Colonic mucosa (tissue), 4 donors: ENCODE measurements around the gene AP3S1. TPM values are rescaled to one million over a fixed set of nuclear protein-coding genes. Genes with fewer than 3 reads are reported as not detected.
"Not testable (repeated sequence)": the region's sequence is repeated elsewhere in the genome, so short reads cannot be mapped to it uniquely, and the experiment has no call there.

ENCODE experiments used
- DNase-seq: peaks from one replicate; pipeline ENCODE4 v3.0.0-alpha.2; 2020
- H3K27ac ChIP-seq: fragments of 200-600 bp; one replicate; pipeline ENCODE4 v1.8.0; 2021
- H3K27me3 ChIP-seq: fragments of 200-600 bp; one replicate; pipeline ENCODE4 v1.8.0; 2021
- H3K36me3 ChIP-seq: fragments of 200-600 bp; one replicate; pipeline ENCODE4 v1.8.0; 2021
- H3K4me1 ChIP-seq: fragments of 200-600 bp; one replicate; pipeline ENCODE4 v1.8.0; 2021; ENCODE audit warnings: mild to moderate bottlenecking
- H3K4me3 ChIP-seq: fragments of 200-600 bp; one replicate; pipeline ENCODE4 v1.8.0; 2021
- H3K9ac ChIP-seq, 2 donors: one replicate each; pipeline ENCODE4 v1.7.0; 2013; ENCODE audit warnings: control low read depth in 2 of 2, low read depth in 2 of 2, low read length in 2 of 2
- H3K9me3 ChIP-seq: fragments of 200-600 bp; one replicate; pipeline ENCODE4 v1.8.0; 2021
- intact Hi-C: fragments of 100-400 bp; cut with DNase I; formaldehyde crosslinking; loops from one replicate; pipeline ENCODE4 v1.14.1; 2022
- total RNA-seq, 2 donors: library from RNA; stranded (reverse); fragmentation: NEBNext Ultra II Directional in 1 of 2; extraction: Animal tissue kit (Norgen Biotek cat#: 25700) in 1 of 2; gene quantifications; one replicate each; pipeline ENCODE4 v1.2.1, GENCODE V29; 2021
- TF ChIP-seq, protein P1 (sequence below): fragments of 200-600 bp; IDR thresholded peaks from one replicate; pipeline ENCODE4 v1.8.0; 2022; ENCODE audit warnings: antibody characterized with exemption, mild to moderate bottlenecking
- donor health status: healthy.
- donor health status: DM: no; HTN: no; CAD: no.
- donor health status: DM: no; HTN: no; CAD: no.

The AP3S1 gene
- total RNA-seq, 2 donors from 2014 or later = 56.7 to 105 TPM

DNA sequence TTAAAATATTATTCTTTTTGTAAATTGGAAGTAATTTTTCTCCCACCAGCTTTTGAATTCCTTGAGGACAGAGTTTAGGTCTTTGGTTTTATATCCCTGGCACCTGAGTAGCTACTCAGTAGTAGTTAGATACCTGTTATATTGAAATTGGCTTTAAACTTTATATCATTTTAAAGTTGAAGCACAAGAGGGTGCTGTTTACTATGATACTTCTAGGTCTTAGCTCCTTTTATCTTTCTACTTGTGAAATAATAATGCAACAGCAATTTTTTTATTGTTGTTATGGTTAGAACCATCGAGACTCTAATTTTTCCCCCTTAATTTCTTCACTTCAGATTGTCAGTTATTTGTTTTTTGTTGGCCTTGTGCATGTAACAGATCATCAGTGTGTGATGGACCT is 46.3 kb downstream of the AP3S1 start:
- TF ChIP-seq, protein P1, sequence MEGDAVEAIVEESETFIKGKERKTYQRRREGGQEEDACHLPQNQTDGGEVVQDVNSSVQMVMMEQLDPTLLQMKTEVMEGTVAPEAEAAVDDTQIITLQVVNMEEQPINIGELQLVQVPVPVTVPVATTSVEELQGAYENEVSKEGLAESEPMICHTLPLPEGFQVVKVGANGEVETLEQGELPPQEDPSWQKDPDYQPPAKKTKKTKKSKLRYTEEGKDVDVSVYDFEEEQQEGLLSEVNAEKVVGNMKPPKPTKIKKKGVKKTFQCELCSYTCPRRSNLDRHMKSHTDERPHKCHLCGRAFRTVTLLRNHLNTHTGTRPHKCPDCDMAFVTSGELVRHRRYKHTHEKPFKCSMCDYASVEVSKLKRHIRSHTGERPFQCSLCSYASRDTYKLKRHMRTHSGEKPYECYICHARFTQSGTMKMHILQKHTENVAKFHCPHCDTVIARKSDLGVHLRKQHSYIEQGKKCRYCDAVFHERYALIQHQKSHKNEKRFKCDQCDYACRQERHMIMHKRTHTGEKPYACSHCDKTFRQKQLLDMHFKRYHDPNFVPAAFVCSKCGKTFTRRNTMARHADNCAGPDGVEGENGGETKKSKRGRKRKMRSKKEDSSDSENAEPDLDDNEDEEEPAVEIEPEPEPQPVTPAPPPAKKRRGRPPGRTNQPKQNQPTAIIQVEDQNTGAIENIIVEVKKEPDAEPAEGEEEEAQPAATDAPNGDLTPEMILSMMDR = no peak
- no peaks in the 10 kb centered on the region for H3K36me3 ChIP-seq
- no peak overlapping the region for H3K4me3 ChIP-seq
- no peak overlapping the region for H3K9ac ChIP-seq
- no peaks in the 10 kb centered on the region for H3K9me3 ChIP-seq
- DNase-seq = no peak
- no peaks in the 10 kb centered on the region for H3K4me1 ChIP-seq
- no peak overlapping the region for H3K27ac ChIP-seq
- intact Hi-C loops = no loop called here
- H3K27me3 ChIP-seq = no peaks in the 10 kb centered on the region

DNA sequence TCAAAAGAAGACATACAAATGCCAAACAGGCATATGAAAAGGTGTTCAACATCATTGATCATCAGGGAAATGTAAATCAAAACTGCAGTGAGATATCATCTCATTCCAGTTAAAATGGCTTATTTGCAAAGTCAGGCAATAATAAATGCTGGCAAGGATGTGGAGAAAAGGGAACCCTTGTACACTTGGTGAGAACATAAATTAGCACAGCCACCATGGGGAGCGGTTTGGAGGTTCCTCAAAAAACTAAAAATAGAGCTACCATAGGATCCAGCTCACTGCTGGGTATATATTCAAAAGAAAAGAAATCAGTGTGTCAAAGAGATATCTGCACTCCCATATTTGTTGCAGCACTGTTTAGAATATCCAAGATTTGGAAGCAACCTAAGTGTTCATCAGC is 50.3 kb downstream of the AP3S1 start:
- DNase-seq = no peak
- Histone ChIP-seq H3K27me3 (no peaks in the 10 kb centered on the region), H3K36me3 (no peaks in the 10 kb centered on the region)

DNA sequence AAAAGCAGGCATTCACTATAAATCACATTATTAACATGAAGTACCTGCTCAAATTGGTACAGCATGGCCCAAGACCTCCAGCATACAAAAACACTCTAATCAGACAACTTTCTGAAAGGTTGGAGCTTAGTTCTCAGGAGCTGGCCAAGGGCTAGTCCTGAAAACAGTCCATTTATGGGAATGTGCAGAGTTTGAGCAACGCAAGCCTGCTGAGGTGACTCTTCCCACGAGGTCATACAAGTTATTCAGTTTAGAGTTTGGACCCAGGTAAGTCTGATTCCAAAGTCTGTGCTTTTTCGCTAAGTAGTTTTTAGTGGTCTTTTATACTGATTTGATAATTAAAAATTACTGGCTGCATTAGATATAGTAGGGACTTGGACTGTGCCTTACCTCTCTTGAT is 52.6 kb downstream of the AP3S1 start:
- no peaks in the 10 kb centered on the region for H3K27me3 ChIP-seq
- no peak overlapping the region for H3K4me3 ChIP-seq
- intact Hi-C loops = no loop called here
- H3K27ac ChIP-seq = no peak overlapping the region
- no peaks in the 10 kb centered on the region for H3K4me1 ChIP-seq
- TF ChIP-seq, protein P1 = no peak
- H3K9me3 ChIP-seq = no peaks in the 10 kb centered on the region
- H3K9ac ChIP-seq = no peak overlapping the region
- DNase-seq = no peak
- no peaks in the 10 kb centered on the region for H3K36me3 ChIP-seq

More for the DNA sequence above, 50.3 kb downstream of the AP3S1 start:
- no peak overlapping the region for H3K27ac ChIP-seq
- no peaks in the 10 kb centered on the region for H3K9me3 ChIP-seq
- no peak overlapping the region for H3K9ac ChIP-seq
- TF ChIP-seq, protein P1 = no peak
- intact Hi-C loops = no loop called here
- H3K4me1 ChIP-seq = no peaks in the 10 kb centered on the region
- no peak overlapping the region for H3K4me3 ChIP-seq

DNA sequence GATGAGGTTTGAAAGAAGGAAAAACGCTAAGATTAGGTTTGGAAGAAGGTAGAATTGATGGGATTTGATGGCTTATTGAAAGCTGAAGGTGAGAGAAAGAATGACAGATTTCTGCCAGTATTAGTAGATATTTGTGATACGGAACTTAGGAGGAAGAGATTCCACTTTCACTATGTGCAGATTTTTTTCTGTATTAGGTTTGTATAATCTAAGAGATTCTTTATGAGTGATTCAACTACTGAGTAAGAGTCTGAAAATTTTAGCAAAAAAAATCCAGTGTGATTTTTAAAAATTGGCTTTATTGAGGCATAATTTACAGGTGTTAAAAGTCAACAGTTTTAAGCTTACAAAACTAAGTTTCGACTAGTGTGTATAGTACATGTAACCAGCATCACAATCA is 54.1 kb downstream of the AP3S1 start:
- Histone ChIP-seq H3K27me3 (no peaks in the 10 kb centered on the region), H3K36me3 (no peaks in the 10 kb centered on the region), H3K4me1 (no peaks in the 10 kb centered on the region), H3K27ac (no peak overlapping the region), H3K9ac (no peak overlapping the region), H3K9me3 (no peaks in the 10 kb centered on the region), H3K4me3 (no peak overlapping the region)
- TF ChIP-seq, protein P1 = no peak
- intact Hi-C loops = no loop called here
- no peak for DNase-seq

DNA sequence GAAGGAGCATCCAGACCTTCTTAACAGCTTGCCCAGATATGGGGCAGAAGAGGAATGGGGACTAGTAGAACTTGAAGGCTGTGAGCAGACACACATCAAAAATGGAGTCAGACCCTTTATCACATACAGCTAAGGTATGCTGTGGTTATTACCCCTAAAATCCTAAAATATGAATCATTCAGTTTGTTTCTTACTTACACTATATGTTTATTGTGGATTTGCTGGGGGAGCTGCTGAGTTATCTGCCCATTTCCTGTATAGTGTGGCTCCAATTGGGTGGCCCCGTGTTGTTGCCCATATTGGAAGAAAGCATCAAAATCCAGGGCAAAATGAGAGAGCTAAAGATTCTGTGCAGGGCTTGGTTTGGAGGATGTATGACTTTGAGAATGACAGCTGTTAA is 56.9 kb downstream of the AP3S1 start:
- Histone ChIP-seq H3K9ac (no peak overlapping the region), H3K9me3 (no peaks in the 10 kb centered on the region), H3K4me3 (no peak overlapping the region), H3K27ac (no peak overlapping the region), H3K4me1 (no peaks in the 10 kb centered on the region), H3K36me3 (no peaks in the 10 kb centered on the region), H3K27me3 (no peaks in the 10 kb centered on the region)
- DNase-seq = no peak
- intact Hi-C loops = no loop called here
- TF ChIP-seq, protein P1 = no peak

DNA sequence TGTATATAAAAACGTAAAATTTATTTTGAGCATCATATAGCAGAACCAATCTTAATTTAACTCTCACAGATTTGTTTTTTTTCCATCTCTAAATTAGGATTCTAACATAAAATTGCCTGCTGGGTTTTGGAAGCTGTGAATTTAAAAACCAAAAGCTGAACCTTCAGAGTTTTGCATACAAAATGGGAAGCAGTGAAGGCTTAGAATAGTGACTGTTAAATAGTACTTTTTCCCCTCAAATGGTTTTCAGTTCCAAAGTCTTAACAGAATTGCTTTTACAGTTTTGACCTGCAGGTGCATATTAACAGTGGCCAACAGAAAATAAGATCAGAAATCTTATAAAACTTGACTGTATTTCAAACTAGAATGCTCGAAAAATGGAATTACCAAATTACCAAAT is 65.4 kb downstream of the AP3S1 start:
- DNase-seq = no peak
- Histone ChIP-seq H3K27me3 (no peaks in the 10 kb centered on the region), H3K27ac (no peak overlapping the region), H3K9ac (no peak overlapping the region), H3K36me3 (no peaks in the 10 kb centered on the region), H3K9me3 (no peaks in the 10 kb centered on the region), H3K4me3 (no peak overlapping the region), H3K4me1 (no peaks in the 10 kb centered on the region)
- intact Hi-C loops = no loop called here
- TF ChIP-seq, protein P1 = no peak

DNA sequence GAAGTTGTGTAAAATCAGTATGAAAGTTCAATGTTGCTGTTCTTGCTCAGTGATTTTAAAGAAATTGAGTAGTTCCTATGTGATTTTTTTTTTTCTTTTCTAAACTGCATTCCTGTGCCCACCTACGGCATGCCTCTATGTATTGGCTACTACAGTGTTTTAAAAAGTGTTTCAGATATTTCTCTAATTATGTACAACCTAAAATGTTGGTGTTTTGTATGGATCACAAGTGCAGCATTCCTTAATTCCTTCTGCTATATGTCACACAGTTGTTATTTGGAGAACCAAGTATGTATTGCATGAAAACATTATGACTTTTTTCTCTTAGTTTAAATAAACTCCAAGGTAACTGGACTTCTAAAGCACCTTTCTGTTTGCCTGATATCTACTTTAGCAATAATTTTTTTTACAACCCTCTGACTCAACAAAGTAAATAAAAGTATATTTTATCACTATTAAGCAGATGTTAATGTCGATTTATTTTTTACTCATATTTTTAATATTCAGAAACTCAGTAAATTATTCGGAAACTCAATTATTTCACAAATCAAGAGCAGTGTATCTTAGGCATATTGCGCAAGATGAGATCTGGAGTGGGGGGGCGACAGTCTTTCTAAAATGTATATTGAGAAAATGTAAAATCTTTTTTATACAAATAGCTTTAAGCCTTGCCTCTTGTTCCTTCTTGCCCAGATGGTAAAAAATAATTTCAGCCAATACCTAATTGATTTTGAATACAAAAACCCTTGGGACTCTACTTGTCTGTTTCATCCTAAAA is 72.1 kb downstream of the AP3S1 start:
- H3K36me3 ChIP-seq, H3K4me3 ChIP-seq, intact Hi-C loops: not testable (repeated sequence)

More for the DNA sequence above, 72.1 kb downstream of the AP3S1 start:
- not testable (repeated sequence) for H3K4me1 ChIP-seq, H3K27ac ChIP-seq, H3K27me3 ChIP-seq, DNase-seq, H3K9me3 ChIP-seq, H3K9ac ChIP-seq
